NOMO-1 (cell line): ENCODE data around the gene CARHSP1.
"Not testable (repeated sequence)": the region's sequence is repeated elsewhere in the genome, so short reads cannot be mapped to it uniquely, and the experiment has no call there.

Experiments
- DNase-seq, 2 experiments: peaks; one replicate each; lab custom pipeline; 2025; ENCODE audit not compliant: unreplicated experiment in 2 of 2; lab: John Stamatoyannopoulos, UW

Gene CARHSP1

DNA sequence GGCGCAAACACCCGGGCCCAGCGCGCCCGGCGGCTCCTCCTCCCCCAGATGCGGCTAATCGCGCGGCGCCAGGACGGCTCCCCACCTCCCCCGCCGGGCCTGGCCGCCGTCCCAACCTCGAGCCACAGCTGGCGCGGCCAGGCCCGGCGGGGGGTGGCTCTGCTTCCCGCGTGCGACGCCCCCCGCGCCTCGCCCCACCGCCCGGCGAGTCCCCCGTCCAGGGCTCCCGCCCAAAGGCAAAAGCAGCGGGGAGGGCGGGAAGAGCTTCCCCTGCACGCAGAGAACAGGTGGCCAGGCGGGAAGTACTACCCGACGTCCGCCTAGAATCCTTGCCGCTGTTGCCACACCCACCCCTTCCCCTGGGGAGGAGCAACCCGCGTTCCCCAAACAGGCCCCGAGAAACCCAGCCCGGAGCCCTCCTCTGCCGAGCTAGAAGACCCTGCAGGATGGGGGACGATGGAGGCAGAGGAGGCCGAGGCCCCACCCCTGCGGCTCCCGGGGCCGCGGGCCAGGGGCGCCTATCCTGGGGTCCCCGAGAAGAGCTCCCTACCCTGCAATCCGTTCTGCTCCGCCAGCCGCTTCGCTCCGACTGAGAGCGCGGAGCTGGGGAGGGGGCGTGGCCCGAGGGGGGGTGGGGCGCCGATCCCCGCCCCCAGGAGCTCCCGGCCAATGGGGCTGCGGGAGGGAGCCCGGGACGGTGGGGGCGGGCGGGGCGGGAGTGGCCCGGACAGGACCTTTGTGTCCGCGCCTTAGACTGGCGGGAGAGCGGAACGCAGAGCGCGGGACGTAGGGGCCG is at the start of gene CARHSP1:
CARHSP1 (minus strand) TSS at position 591 of the 796 bp plus-strand sequence. CDS start 9,678 bp downstream, outside the sequence.
- DNase-seq: peak; percentile 86 to 94

DNA sequence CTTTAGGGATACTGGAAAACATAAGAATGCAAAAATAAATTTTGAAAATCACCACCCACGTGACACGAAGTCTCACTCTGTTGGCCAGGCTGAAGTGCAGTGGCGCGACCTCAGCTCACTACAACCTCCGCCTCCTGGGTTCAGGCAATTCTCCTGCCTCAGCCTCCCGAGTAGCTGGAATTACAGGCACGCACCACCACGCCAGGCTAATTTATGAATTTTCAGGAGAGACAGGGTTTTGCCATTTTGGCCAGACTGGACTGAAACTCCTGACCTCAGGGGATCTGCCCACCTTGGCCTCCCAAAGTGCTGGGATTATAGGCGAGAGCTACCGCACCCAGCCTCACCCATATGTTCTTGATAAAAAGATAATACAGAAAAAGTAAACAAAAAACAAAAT is 48.5 kb upstream of the CARHSP1 start:
- not testable (repeated sequence) for DNase-seq

DNA sequence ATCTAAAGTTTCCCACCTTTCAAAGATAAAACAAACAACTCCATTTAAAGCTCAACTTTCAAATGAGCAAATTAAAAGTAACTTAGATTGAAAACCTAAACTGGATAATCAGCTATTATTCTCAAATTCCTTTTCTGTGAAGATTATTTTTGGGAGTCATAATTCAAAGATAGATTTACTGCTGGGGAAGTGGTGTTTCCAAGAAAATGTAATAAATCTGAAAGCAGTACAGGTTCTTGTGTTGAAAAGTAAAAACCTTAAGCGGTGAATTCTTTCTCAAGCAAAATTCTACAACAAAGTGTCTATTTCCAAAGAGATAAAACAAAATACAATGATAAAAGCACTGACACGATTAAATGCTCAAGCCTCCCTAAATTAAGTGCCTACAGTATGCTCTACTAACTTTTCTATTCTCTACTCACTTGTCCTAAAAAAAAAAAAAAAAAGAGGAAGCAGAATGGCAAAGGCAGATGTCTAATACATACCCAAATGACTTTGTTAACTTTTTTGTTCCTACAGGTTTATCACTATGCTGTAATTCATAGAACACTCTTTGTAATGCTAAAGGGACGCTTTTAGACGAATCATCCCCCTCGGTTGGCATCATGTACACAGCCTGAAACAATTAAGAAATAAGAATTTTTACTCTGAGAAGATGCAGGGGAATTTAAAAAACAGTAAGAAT is 47.9 kb upstream of the CARHSP1 start:
- no peak for DNase-seq

DNA sequence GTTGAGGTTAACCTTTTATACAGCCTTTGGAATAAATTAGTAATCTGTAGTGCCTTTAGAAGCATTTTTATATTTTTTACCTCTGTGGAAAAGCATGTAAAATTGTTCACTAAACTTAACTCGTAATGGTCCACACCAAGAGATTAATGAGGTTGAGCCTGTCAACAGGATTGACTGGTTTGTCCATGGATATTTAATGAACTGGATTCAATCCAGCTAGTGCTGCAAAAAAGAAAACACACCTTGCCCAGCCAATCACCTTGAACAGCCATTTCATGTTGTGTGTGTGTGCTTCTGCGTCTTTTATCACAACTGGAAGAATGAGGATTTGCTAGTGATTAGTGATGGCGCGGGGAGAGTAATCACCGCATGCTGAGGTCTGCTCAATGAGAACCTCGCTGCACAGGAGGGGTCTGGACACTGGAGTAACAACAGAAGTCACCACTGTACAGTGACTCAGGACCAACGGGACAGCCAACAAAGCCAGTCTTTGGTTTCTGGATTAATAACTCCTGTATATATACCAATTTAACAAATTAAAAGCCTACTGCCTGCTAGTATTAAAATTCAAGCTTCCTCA is 47.0 kb upstream of the CARHSP1 start:
- DNase-seq: no peak

DNA sequence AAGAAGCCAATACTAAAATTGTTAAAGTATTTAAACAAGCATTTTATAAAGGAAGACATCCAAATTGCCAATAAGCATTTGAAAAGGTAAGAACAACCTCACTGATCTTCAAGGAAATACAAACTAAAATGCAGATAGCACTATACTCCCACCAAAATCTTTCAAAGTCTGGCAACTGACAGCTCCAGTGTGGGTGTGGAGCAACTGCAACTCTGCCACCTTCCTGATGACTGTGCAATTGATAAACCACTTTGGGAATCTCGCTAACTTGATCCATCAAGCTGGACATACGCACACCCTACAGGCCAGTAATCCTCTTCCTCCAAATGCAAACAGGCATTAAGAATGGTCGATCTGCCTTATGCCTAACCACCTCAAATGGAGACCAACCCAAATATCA is 45.3 kb upstream of the CARHSP1 start:
- no peak for DNase-seq

DNA sequence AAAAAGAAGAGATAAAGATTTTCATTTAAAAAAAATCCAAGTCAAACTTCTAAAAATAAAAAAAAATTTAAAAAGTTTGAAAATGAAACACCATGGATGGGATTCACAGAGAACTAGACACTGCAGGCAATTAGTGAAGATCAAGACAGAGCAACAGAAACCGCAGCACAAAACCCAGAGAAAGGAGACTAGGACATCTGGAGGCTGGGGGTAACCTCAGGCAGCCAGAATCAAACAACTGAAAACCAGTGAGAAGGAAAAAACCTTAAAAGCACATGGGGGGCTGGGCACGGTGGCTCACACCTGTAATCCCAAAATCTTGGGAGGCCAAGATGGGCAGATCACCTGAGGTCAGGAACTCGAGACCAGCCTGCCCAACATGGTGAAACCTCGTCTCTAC is 44.0 kb upstream of the CARHSP1 start:
- no peak for DNase-seq

DNA sequence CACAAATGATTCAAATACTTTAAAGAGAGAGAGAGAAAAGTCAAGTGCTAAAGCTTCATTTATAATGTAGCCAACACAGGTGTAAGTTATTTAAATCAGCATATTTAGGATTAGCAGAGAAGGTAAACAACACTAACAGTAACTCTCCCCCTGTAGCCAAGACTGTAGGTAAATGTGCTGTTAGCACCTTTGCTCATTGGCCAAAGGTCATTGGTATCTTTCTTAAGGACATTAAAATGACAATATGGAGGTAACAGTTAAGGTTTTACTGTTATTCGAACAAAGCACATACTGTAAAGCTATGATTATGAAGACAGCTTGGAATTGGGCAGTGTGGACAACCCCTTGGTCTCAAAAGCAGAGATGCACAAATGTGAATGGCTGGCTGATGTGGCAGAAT is 42.0 kb upstream of the CARHSP1 start:
- no peak for DNase-seq

DNA sequence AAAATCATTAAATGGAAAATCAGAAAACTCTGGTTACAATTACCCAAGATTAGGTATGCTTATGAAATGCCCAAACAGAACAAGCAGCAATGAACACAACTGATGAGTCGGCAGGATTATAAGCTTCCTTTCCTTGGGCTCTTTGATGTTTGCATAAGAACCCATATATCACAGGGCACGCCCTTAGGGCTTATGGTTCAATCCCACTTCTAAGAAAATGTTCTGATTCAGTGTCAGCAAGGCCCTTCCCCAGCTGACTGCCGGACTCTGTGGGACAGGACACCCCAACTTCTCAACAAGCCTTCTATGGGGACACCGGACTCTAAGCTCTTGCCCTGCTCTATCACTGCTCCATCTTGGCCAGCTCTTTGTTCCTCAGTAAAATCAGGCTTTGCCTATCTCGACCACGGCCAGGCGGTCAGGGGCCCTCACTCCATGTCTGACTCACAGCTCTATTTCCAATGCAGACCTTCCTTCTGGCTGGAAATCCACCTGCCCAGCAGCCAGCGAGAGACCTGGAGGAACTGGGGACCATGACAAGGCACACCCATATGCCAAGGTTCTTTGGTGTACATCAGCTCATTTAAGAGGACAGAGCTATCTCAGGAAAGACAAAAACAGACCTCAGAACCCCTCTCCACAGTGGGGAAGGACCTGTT is 40.1 kb upstream of the CARHSP1 start:
- DNase-seq: peak; percentile 8 to 32

DNA sequence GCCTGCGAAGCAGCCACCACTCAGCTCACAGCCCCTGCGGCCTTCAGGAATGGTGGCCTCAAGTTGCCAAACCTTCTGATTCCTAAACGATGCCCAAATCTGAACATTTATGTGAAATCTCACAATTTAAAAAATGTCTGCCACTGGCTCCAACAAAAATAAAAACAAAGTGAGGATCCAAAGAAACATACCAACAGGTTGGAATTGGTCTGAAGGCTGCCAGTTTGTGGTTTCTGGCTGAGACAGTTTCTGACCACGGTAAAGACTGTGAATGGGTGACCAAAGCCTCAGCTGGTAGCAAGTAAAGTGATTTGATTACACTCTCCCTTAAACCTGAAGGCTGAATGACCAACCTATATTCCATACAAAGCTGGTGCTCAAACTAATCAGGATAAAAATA is 38.3 kb upstream of the CARHSP1 start:
- DNase-seq: no peak

DNA sequence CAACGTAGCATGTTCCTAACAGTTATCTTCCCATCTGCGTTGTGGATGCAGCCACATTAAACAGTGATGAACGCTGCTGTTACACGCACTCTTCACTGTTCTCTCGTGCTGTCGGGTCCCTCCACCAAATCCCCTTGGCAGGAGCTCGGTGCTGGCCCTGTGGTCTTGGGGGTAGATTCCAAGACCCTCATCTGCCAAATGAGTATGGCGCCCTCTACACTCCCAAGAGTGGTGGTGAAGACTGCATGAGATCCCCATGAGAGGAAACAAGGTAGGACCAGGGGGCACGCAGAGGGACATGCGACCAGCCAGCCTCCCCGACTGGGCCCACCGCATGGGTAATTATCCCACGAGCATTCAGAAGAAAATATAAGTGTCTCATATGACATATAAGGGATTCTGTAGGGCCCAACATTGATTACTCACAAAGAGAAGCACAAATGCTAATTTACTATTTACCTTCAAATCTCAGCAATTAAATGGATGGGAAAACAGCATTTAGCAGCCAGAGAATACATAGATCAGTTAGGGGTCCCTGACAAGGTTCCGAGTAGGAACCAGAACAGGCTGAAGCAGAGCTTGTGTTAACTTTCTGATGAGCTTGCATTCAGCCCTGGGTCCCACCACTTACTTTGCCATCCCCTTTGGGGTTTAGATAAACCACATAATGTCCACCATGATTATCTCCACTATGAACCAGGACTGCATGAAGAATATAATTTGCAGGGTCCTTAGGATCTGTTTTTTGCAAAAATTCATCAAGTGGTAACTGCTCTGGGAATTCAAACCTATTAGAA is 37.2 kb upstream of the CARHSP1 start:
- no peak for DNase-seq

DNA sequence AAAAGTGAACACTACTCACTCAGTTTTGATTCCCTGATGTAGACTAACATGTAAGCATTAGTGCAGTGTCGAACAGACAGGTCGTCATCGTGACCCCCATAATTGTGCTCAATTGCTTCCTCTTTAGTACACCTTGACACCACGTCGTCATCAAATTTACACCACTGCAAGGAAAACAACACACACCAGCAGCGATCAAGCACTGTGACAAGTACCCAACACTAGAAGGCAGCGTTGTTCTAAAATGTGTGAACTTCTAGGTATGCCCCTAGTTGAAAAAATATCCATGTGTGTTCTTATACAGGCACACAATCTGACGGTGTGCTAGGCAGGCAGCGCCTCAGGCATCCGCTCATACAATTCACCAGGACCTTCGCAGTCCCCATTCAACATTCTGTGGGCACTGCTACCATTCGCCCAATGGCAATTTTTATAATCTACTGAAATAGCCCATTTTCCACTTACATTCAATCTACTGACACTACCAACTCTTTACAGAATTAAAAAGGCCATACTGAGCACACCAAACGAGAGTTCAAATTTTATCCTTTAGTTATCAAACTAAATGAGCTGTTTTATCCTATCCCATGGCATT is 36.5 kb upstream of the CARHSP1 start:
- DNase-seq: no peak

DNA sequence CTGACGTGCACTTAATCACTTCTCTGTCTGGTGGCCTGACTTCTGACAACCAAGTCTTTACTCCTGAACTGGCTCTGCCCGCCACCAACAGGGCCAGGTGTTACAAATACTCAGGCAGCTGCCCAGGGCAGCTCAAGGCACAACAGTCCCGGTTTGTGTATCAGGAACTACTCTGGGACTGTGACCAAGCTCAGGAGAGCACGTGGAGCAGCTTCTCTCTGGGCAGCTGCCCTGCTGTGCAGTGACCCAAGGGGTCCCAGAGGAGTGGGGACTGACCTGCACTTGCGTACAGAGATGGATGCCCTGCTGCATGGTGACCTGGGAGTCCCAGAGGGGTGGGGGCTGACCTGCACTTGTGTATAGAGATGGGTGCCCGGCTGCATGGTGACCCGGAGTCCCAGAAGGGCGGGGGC is 35.2 kb upstream of the CARHSP1 start:
- DNase-seq: no peak

DNA sequence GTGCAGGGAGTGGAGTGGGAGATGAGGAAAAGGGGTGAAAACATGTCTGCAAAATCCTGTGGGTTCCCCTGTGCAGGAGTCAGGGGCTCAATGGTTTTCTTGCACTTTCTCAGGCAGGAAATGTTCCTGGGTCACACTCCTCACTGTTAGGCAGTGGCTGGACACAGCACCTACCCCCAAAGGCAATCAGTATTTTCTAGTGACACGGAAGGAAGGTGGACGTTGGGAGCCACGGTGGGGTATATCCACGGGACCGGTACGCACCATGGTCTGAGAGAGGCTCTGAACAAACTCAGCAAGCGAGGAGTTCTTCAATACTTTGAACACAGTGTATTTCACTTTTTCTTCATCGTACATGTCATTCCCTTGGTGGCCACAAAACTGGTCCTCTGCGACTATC is 34.2 kb upstream of the CARHSP1 start:
- no peak for DNase-seq

DNA sequence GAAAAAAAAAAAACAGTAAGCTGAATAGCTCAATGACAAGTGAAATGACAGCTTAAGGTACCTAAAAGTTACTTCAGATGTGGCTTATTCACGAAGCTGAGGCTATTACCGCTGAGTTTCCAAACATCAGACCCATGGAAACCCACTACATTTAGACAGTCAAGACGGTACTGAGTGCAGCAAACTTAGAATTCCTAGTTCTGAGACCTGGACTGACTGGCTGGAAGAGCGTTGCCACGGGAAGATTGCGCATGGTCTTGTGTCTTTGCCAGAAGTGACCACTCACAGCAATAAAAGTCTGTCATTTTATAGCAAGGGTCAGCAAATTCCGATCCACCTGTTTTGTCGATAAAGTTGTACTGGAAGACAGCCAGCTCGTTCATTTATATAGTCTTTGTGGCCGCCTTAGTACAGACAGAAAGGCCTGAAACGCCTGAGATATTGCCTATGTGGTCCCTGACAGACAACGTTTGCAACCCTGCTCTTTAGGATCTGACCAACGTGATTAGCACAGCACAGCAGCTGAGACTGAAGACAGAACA is 32.6 kb upstream of the CARHSP1 start:
- DNase-seq: no peak

DNA sequence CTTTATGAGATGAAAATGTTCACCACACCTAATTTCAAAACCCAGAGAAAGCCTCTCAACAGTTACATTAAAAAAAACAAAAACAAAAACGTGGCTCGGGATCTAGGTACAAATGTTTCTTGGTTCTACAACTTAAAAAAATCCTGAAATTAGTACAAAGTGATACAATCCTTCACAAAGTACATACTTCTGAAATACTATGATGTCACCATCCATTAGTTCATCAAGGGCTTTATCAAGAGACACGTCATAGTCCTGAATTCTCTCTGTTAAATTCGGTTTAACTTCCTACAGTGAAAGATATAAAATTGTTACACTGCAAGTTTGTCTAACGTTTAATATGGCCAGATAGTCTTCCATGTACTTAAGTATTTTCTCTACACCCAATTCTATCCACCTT is 31.5 kb upstream of the CARHSP1 start:
- no peak for DNase-seq

DNA sequence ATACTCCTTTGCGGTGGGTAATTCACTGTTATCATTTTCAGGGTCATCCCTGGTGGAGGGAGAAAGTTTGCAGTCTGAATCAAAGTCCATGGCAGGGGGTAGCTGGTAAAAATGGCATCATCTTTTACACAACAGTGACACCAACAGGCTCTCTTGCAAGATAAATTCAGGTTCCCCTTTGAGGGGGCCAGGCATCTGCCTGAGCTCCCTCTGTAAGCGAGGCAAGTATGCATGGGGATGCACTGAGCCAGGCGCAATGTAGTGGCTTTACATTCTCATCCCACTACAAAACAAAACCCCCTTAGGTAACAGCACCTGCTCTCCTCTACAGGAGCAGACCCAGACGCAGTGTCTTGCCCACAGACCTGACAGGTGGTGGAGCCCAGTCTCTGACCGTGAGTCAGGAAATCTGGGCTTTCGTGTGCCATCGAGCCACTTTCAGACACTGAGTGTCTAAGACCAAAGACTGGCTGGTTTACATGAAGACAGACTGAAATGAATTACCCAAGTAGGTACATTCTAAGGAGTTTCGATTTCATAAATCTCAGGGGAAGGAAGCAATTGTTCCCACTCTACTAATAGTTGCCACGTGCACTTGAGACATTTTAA is 31.0 kb upstream of the CARHSP1 start:
- no peak for DNase-seq

DNA sequence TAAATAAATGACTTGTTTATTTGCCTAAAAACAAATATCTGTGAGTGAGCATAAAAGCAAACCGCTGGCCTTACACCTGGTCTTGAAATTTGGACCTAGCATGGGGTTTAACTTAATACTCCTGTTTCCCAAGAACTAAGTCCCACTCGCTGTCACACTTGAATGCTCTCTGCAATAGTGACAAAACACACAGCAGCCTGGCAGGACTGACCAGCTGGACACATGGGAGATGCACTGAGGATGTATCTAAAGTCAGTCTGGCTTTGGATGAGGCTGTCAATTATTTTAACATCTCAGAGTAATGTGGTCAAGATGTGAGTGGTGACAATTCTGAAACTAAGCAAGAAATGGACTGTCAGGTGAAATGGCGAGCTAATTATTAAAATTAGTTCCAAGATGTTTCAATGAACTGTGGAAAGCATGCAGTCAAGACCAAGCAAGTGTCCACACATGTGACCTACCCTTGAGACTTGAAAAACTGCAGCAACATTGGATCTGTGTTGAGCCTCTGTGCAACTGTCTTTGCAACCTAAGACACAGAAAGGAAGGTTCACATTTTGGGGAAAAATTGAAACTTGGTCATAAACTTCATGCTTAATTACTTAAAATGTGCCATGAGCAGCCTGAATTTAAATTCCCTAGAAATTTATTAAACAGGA is 30.0 kb upstream of the CARHSP1 start:
- DNase-seq: no peak

DNA sequence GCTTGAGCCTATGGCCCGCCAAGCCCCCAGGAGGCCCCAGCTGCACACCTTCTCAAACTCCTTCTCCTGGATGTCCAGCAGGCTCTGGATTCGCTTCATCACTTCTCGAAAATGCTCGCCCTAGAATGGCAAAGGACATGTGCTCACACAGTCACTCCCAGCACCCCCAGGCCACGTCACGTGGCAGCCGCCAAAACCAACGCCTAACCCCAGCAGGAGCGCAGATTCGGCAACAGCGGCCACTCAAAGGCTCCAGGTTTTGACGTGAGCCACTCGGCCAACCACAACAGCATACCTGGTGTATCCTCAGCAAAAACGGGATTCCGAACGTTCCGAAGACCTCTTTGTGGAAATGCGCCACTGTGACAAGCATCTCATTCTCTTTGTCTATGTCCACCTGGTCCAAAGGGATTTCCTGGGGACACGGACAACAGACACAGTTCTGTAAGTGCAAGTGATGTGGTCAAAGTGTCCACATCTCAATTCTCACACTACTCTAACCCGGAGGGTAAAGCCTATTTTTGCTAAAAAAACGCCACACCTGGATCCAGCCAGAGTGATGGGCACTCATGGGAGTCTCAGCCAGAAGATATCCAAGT is 26.0 kb upstream of the CARHSP1 start:
- no peak for DNase-seq
